Activated naive CD4-positive, alpha-beta T cell treated with anti-CD3 and anti-CD28 coated beads, Interleukin-2, amount 10 ng/mL, durations not matched to agents 7 days and 5 days (primary cell): ENCODE data around the gene CLK3.

ENCODE experiments used
- CTCF ChIA-PET: fragments of 350-600 bp; sonication (Branson Sonifier 250); formaldehyde crosslinking; loops from one replicate; lab custom pipeline; 2021; ENCODE audit warnings: antibody characterized with exemption; lab: Charles Lee
- DNase-seq: peaks from one replicate; pipeline ENCODE4 v3.0.0-alpha.2; 2020
- H3K27ac Mint-ChIP-seq: one replicate; pipeline ENCODE4 v1.8.0; 2021; ENCODE audit warnings: mild to moderate bottlenecking, moderate library complexity, mixed read lengths
- H3K27me3 Mint-ChIP-seq: one replicate; pipeline ENCODE4 v1.8.0; 2021; ENCODE audit warnings: mild to moderate bottlenecking, mixed read lengths
- H3K36me3 Mint-ChIP-seq: one replicate; pipeline ENCODE4 v1.8.0; 2021; ENCODE audit warnings: mixed read lengths
- H3K4me1 Mint-ChIP-seq: one replicate; pipeline ENCODE4 v1.8.0; 2021; ENCODE audit warnings: mixed read lengths
- H3K4me3 Mint-ChIP-seq: one replicate; pipeline ENCODE4 v1.8.0; 2021; ENCODE audit warnings: mild to moderate bottlenecking, moderate library complexity, mixed read lengths
- H3K9me3 Mint-ChIP-seq: one replicate; pipeline ENCODE4 v1.8.0; 2021; ENCODE audit warnings: mixed read lengths

CLK3 gene

GRCh38 chr15:74610302-74610951 lies 5.2 kb upstream of the CLK3 start:
- peaks cover 12% of the 10 kb centered on the region for H3K4me1 Mint-ChIP-seq
- H3K36me3 Mint-ChIP-seq = no peaks in the 10 kb centered on the region
- H3K27me3 Mint-ChIP-seq = peaks cover 40% of the 10 kb centered on the region
- no peaks in the 10 kb centered on the region for H3K9me3 Mint-ChIP-seq
- CTCF ChIA-PET = interaction anchor here (1.9 kb wide), 1 partner anchor 11 kb away, joined by 7 read pairs; no protein-coding TSS in a partner anchor
- no peak for DNase-seq
- H3K27ac Mint-ChIP-seq = no peak overlapping the region
- no peak overlapping the region for H3K4me3 Mint-ChIP-seq

GRCh38 chr15:74611341-74611740 lies 4.3 kb upstream of the CLK3 start:
- CTCF ChIA-PET = interaction anchor here (1.9 kb wide), 1 partner anchor 10 kb away, joined by 7 read pairs; no protein-coding TSS in a partner anchor
- no peak overlapping the region for H3K4me3 Mint-ChIP-seq
- no peak for DNase-seq
- H3K27me3 Mint-ChIP-seq = peaks cover 40% of the 10 kb centered on the region
- peaks cover 1% of the 10 kb centered on the region for H3K36me3 Mint-ChIP-seq
- no peak overlapping the region for H3K27ac Mint-ChIP-seq
- no peaks in the 10 kb centered on the region for H3K9me3 Mint-ChIP-seq
- H3K4me1 Mint-ChIP-seq = peaks cover 12% of the 10 kb centered on the region

DNA sequence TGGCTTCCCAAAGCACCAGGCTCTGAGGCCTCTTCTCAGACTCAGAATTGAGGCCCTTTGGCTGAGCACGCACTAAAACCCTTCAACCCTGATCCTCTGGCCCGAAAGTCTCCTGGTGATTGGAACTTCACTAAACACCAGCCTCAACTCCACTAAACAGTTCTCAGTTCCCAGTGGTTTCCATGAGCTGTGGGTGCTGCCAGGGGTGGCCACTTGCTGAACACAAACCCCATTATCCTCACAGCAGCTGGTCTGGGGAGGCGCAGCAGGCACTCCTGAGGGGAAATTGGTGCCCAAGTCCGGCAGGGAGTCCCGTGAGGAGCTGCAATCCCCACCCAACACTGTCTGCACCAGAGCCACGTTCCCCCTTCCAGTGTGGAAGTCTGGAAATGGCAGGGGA lies 3.8 kb upstream of the CLK3 start:
- DNase-seq = no peak
- CTCF ChIA-PET = interaction anchor here (1.5 to 15.6 kb wide), 3 partner anchors 9 to 239 kb away, joined by 3 to 197 read pairs (median 7); no protein-coding TSS in a partner anchor
- Mint-ChIP-seq H3K36me3 (peaks cover 6% of the 10 kb centered on the region), H3K4me3 (no peak overlapping the region), H3K4me1 (peaks cover 17% of the 10 kb centered on the region), H3K27me3 (peaks cover 40% of the 10 kb centered on the region), H3K9me3 (no peaks in the 10 kb centered on the region), H3K27ac (no peak overlapping the region)

GRCh38 chr15:74612677-74613076 lies 3.0 kb upstream of the CLK3 start:
- H3K27me3 Mint-ChIP-seq = peaks cover 40% of the 10 kb centered on the region
- H3K9me3 Mint-ChIP-seq = no peaks in the 10 kb centered on the region
- CTCF ChIA-PET = interaction anchor here (1.5 to 15.6 kb wide), 2 partner anchors 24 to 240 kb away, joined by 3 to 197 read pairs; no protein-coding TSS in a partner anchor
- H3K4me1 Mint-ChIP-seq = peaks cover 25% of the 10 kb centered on the region
- peak overlapping the region; percentile 93 for H3K4me3 Mint-ChIP-seq
- peaks cover 9% of the 10 kb centered on the region for H3K36me3 Mint-ChIP-seq
- no peak for DNase-seq
- no peak overlapping the region for H3K27ac Mint-ChIP-seq

- Mint-ChIP-seq H3K27ac (no peak overlapping the region), H3K9me3 (no peaks in the 10 kb centered on the region), H3K4me3 (peak overlapping the region; percentile 93), H3K4me1 (peaks cover 32% of the 10 kb centered on the region), H3K36me3 (peaks cover 12% of the 10 kb centered on the region), H3K27me3 (peaks cover 36% of the 10 kb centered on the region)
- DNase-seq = no peak
- CTCF ChIA-PET = interaction anchor here (1.0 to 15.6 kb wide), 6 partner anchors 23 to 241 kb away, joined by 3 to 197 read pairs (median 3); no protein-coding TSS in a partner anchor
Observed at GRCh38 chr15:74613089-74613952, 2.3 kb upstream of the CLK3 start.

DNA sequence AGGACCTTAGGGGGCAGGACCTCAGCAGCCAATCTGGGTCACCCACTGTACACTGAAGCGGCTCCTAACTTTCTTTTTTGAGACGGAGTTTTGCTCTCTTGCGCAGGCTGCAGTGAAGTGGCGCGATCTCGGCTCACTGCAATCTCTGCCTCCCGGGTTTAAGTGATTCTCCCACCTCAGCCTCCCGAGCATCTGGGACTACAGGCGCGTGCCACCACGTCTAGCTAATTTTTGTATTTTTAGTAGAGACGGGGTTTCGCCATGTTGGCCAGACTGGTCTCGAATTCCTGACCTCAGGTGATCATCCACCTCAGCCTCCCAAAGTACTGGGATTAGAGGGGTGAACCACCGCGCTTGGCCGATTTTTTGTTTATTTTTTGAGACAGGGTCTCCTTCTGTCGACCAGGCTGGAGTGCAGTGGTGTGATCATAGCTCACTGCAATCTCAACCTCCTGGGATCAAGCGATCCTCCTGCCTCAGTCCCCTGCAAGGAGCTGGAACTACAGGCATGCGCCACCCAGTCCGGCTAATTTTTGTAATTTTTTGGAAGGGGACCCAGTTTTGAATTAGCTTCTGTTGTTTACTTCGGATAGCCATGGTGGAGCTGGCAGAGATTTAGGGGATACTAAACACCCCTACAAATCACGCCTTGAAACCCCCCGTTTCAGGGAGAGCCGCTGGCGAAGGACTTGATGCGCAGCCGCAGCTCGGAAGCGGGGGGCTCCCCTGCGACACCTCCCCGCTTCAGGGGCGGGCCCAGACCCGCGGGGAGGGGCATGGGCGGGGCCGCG lies 1.5 kb upstream of the CLK3 start:
- Mint-ChIP-seq H3K36me3 (peaks cover 12% of the 10 kb centered on the region), H3K9me3 (no peaks in the 10 kb centered on the region), H3K27me3 (peaks cover 29% of the 10 kb centered on the region), H3K4me3 (peak overlapping the region; percentile 93), H3K27ac (peak overlapping the region; percentile 77), H3K4me1 (peaks cover 39% of the 10 kb centered on the region)
- CTCF ChIA-PET = interaction anchor here (1.0 to 15.6 kb wide), 5 partner anchors 22 to 240 kb away, joined by 3 to 197 read pairs (median 3); no protein-coding TSS in a partner anchor
- no peak for DNase-seq

GRCh38 chr15:74614744-74615507 lies 710 bp upstream of the CLK3 start:
- CTCF ChIA-PET = interaction anchor here (1.6 to 15.6 kb wide), 3 partner anchors 21 to 241 kb away, joined by 5 to 197 read pairs (median 52); no protein-coding TSS in a partner anchor
- Mint-ChIP-seq H3K9me3 (no peaks in the 10 kb centered on the region), H3K36me3 (peaks cover 19% of the 10 kb centered on the region), H3K27me3 (peaks cover 26% of the 10 kb centered on the region), H3K4me3 (peak overlapping the region; percentile 93), H3K4me1 (peaks cover 45% of the 10 kb centered on the region), H3K27ac (peak overlapping the region; percentile 99)
- DNase-seq = peak; percentile 91

GRCh38 chr15:74616366-74616939 lies 817 bp downstream of the CLK3 start:
- peak overlapping the region; percentile 93 for H3K4me3 Mint-ChIP-seq
- H3K4me1 Mint-ChIP-seq = peaks cover 55% of the 10 kb centered on the region
- peak; percentile 76 for DNase-seq
- H3K9me3 Mint-ChIP-seq = no peaks in the 10 kb centered on the region
- H3K27ac Mint-ChIP-seq = peak overlapping the region; percentile 99
- CTCF ChIA-PET = interaction anchor here (0.6 to 15.6 kb wide), 13 partner anchors 9 to 413 kb away, joined by 3 to 197 read pairs (median 4); partner anchors contain the start of gene ARID3B
- H3K27me3 Mint-ChIP-seq = peaks cover 18% of the 10 kb centered on the region
- peaks cover 34% of the 10 kb centered on the region for H3K36me3 Mint-ChIP-seq

GRCh38 chr15:74616996-74617395 lies 1.4 kb downstream of the CLK3 start:
- Mint-ChIP-seq H3K36me3 (peaks cover 40% of the 10 kb centered on the region), H3K4me1 (peaks cover 58% of the 10 kb centered on the region), H3K27me3 (peaks cover 13% of the 10 kb centered on the region), H3K9me3 (no peaks in the 10 kb centered on the region), H3K27ac (peak overlapping the region; percentile 99), H3K4me3 (peak overlapping the region; percentile 93)
- no peak for DNase-seq
- CTCF ChIA-PET = interaction anchor here (0.6 to 15.6 kb wide), 12 partner anchors 8 to 412 kb away, joined by 3 to 197 read pairs (median 4); partner anchors contain the start of gene ARID3B

- peaks cover 57% of the 10 kb centered on the region for H3K36me3 Mint-ChIP-seq
- H3K27me3 Mint-ChIP-seq = no peaks in the 10 kb centered on the region
- H3K4me1 Mint-ChIP-seq = peaks cover 50% of the 10 kb centered on the region
- no peak overlapping the region for H3K4me3 Mint-ChIP-seq
- peak overlapping the region; percentile 71 for H3K27ac Mint-ChIP-seq
- CTCF ChIA-PET = interaction anchor here (0.8 to 15.6 kb wide), 6 partner anchors 17 to 257 kb away, joined by 3 to 197 read pairs (median 16); partner anchors contain the start of gene ARID3B
- no peaks in the 10 kb centered on the region for H3K9me3 Mint-ChIP-seq
- DNase-seq = no peak
Observed at GRCh38 chr15:74618841-74619596, 3.4 kb downstream of the CLK3 start.

- no peaks in the 10 kb centered on the region for H3K9me3 Mint-ChIP-seq
- no peaks in the 10 kb centered on the region for H3K27me3 Mint-ChIP-seq
- no peak for DNase-seq
- peak overlapping the region; percentile 37 for H3K27ac Mint-ChIP-seq
- CTCF ChIA-PET = interaction anchor here (1.1 to 15.6 kb wide), 7 partner anchors 9 to 246 kb away, joined by 3 to 197 read pairs (median 9); partner anchors contain the start of gene CYP1A1
- H3K4me3 Mint-ChIP-seq = no peak overlapping the region
- peaks cover 68% of the 10 kb centered on the region for H3K36me3 Mint-ChIP-seq
- peaks cover 54% of the 10 kb centered on the region for H3K4me1 Mint-ChIP-seq
Observed at GRCh38 chr15:74619916-74620635, 4.4 kb downstream of the CLK3 start.
